ENCODE data around the gene GPR65.

DNA sequence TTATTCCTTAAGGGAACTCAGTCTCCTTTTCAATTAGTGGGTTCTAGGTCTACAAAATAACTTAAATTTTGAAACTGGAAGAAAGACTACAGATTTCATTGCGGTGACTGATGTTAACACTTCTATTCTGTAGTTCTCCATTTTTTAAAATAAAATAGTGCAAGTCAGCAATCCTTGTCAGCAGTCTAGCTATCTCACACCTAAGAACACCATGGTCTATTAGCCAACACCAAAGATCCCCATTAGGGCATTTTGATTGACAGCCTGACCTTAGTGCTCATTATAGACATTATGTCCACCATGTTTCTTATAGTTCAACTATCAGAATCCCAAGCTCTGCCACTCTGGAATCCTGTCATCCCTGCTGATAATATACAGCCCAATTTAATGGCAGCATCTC is 27.4 kb downstream of the GPR65 start:
- TF ChIP-seq, protein P1, sequence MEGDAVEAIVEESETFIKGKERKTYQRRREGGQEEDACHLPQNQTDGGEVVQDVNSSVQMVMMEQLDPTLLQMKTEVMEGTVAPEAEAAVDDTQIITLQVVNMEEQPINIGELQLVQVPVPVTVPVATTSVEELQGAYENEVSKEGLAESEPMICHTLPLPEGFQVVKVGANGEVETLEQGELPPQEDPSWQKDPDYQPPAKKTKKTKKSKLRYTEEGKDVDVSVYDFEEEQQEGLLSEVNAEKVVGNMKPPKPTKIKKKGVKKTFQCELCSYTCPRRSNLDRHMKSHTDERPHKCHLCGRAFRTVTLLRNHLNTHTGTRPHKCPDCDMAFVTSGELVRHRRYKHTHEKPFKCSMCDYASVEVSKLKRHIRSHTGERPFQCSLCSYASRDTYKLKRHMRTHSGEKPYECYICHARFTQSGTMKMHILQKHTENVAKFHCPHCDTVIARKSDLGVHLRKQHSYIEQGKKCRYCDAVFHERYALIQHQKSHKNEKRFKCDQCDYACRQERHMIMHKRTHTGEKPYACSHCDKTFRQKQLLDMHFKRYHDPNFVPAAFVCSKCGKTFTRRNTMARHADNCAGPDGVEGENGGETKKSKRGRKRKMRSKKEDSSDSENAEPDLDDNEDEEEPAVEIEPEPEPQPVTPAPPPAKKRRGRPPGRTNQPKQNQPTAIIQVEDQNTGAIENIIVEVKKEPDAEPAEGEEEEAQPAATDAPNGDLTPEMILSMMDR (IDR thresholded peaks at IDR 0.05), result no peak
- TF ChIP-seq EZH2 (IDR thresholded peaks at IDR 0.05; ENCODE audit: borderline replicate concordance, insufficient read depth, low read depth, low read length, poor library complexity, severe bottlenecking), result no peak

Measured in B cell (primary cell).